Adrenal gland (tissue), 5 donors: Measurements from ENCODE around the gene LRRIQ1.

Experiments
- POLR2A ChIP-seq, 2 donors: fragments of 450-650 bp; IDR thresholded peaks; one replicate each; pipeline ENCODE4 v1.6.1; 2017; ENCODE audit warnings: antibody characterized with exemption in 2 of 2, mild to moderate bottlenecking in 2 of 2, moderate library complexity in 1 of 2
- TF ChIP-seq, protein P1 (sequence below), 6 experiments: fragments of 450-650 bp in 4 of 6; fragments of 200-600 bp in 2 of 6; sonication (generic) in 1 of 6; IDR thresholded peaks; 1 replicate in 5 of 6; 2 replicates in 1 of 6; pipeline versions ENCODE4 v1.5.1 to v1.8.0; 2016 to 2021; ENCODE audit warnings: antibody characterized with exemption in 6 of 6, mild to moderate bottlenecking in 2 of 6, moderate library complexity in 1 of 6
- donor health status: DM: no; HTN: no; CAD: no.

DNA sequence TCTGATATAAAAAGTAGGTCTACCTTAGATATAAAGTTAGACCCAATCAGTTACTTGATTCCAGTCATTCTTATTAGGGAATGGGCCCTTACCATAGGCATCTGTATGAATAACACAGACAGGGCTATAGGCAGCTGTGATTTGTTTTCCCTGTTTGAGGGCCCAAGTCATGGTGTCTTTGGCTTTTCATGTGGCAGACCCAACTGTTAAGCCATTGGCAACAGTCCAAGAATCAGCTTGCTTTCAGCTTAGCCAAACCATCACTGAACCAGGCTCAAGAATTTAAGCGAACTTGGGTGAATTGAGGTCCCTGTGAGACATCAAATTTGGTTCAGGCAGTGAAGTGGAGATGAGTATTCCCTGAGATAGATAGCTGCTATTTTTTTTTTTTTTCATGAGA, 111.2 kb downstream of the LRRIQ1 start:
- TF ChIP-seq POLR2A (IDR thresholded peaks at IDR 0.05), result no peak
- TF ChIP-seq, protein P1, sequence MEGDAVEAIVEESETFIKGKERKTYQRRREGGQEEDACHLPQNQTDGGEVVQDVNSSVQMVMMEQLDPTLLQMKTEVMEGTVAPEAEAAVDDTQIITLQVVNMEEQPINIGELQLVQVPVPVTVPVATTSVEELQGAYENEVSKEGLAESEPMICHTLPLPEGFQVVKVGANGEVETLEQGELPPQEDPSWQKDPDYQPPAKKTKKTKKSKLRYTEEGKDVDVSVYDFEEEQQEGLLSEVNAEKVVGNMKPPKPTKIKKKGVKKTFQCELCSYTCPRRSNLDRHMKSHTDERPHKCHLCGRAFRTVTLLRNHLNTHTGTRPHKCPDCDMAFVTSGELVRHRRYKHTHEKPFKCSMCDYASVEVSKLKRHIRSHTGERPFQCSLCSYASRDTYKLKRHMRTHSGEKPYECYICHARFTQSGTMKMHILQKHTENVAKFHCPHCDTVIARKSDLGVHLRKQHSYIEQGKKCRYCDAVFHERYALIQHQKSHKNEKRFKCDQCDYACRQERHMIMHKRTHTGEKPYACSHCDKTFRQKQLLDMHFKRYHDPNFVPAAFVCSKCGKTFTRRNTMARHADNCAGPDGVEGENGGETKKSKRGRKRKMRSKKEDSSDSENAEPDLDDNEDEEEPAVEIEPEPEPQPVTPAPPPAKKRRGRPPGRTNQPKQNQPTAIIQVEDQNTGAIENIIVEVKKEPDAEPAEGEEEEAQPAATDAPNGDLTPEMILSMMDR (IDR thresholded peaks at IDR 0.05), result no peak
